ENCODE measurements around the gene SLC24A3. TPM values are rescaled to one million over a fixed set of nuclear protein-coding genes. Genes with fewer than 3 reads are reported as not detected.

The SLC24A3 gene
- total and polyA plus RNA-seq, 2 of the 13 experiments (the other 11 are each of a cell fraction or from before 2014, with no cell fraction given) = not detected

- TF ChIP-seq ZNF589 (CRISPR knock-in tag; conservative IDR thresholded peaks at IDR 0.05) (no peak), TAF15 (IDR thresholded peaks at IDR 0.05; ENCODE audit: low read depth, low read length, poor library complexity, severe bottlenecking) (no peak), RFX5 (IDR thresholded peaks at IDR 0.05; ENCODE audit: low read depth, low read length) (no peak), KAT2B (IDR thresholded peaks at IDR 0.05; ENCODE audit: borderline replicate concordance, low read depth, low read length) (no peak), YY1 (IDR thresholded peaks at IDR 0.05; ENCODE audit: insufficient read depth, insufficient replicate concordance, low read depth, low read length) (no peak), ETV5 (CRISPR knock-in tag; IDR thresholded peaks at IDR 0.05; ENCODE audit: borderline replicate concordance) (peak; percentile 64; the same call in 1 of the 2 replicates)
These were observed 448.5 kb downstream of the SLC24A3 start (continued) for GRCh38 chr20:19660808-19661378.

DNA sequence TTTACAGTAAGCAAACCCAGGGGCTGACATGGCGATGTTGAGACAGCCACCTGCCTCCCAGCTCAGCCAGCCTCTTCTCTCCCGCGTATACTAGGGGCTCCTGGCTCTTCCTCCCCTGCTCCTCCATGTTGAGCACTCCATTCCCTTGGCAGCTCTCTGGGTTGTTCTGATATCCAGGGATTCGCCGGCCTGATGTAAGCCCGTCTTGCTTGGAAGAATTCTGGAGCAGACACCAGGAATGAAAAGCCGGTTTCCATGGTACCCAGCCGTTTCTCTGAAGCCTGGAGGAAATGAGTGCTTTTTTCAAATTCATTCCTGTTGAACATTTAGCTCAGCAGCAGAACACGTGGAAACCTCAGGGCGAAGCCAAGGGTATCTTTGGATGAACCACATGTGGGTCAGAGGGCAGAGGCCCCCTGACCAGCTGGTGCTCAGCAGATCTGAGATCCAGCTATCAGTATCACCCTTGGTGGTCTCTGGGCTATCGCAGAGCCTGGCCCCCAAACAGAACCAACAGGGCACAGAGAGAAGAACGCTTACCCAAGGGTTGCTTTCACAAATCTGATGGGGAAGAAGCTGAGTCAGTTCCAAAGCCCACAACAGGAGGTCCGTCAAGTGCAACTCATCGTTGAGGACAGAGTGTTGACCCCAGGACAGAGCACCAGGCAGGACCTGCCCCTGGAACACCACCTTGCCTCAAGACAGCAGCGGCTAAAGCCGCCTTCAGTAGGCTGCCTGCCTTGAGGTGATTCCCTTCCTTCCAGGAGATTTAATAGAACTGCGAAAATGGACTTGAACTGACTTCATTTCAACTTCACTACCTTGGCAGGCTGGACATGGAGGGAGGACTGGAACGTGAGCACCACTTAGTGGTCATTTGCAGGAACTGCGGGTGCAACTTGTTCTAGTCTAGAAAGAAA is 449.5 kb downstream of the SLC24A3 start:
- Histone ChIP-seq H3K4me2 (ENCODE audit: low read depth, low read length) (peak overlapping the region; percentile 54), H4K20me1 (ENCODE audit: insufficient read depth, low read length) (no peaks in the 10 kb centered on the region), H3K4me1 (ENCODE audit: insufficient read depth, low read length) (peaks cover 32% of the 10 kb centered on the region), H3K36me3 (replicated peaks in 1 of 2; ENCODE audit: control insufficient read depth in 1 of 2, insufficient read depth in 2 of 2, low read length in 2 of 2) (no peaks in the 10 kb centered on the region), H3K9me3 (ENCODE audit: low read length) (no peaks in the 10 kb centered on the region), H2AFZ (ENCODE audit: low read length) (no peak overlapping the region), H3K27me3 (ENCODE audit: control insufficient read depth in 1 of 2, insufficient read depth in 2 of 2, low read length in 2 of 2) (peaks cover 0 to 20% of the 10 kb centered on the region in 2 experiments; a peak in 2 of 5 replicates), H3K4me3 (replicated peaks in 1 of 3; ENCODE audit: insufficient read depth in 1 of 3, low read depth in 2 of 3, low read length in 3 of 3) (no peak overlapping the region), H3K27ac (ENCODE audit: extremely low read length, insufficient read depth, low read length) (no peak overlapping the region), H3K79me2 (ENCODE audit: insufficient read depth, low read length) (no peaks in the 10 kb centered on the region), H3K9ac (ENCODE audit: insufficient read depth, low read depth, low read length) (no peak overlapping the region)
- in situ Hi-C loops (cut with HindIII; ENCODE audit: extremely low pct_ligation_motif_present, low pct_unique_long_range_greater_than_20kb) (loop anchor here (5.0 to 10.0 kb wide), 4 partner anchors 80 to 1027 kb away; no protein-coding TSS in a partner anchor), intact Hi-C loops (cut with micrococcal nuclease; ENCODE audit: unreplicated experiment) (loop anchor here (1.0 to 10.0 kb wide), 9 partner anchors 34 to 1247 kb away; no protein-coding TSS in a partner anchor)
- FAIRE-seq = peak; percentile 97
- 51% methylated on average over 19 of the region's 19 CpGs for WGBS (ENCODE audit: low lambda C conversion rate)
- DNase-seq (ENCODE audit: low spot score) = peak; percentile 62
- ATAC-seq = peak; percentile 80
- POLR2A ChIA-PET = no interaction called here
- BruUV-seq (replicated peaks) = no TSS peak
- CTCF ChIA-PET (ENCODE audit: low intra/inter-chr PET ratio, low total read pairs) = interaction anchor here (0.8 to 3.4 kb wide), 5 partner anchors 33 to 1248 kb away, joined by 3 to 88 read pairs (median 7); no protein-coding TSS in a partner anchor
- TF ChIP-seq TGIF2 (CRISPR knock-in tag; IDR thresholded peaks at IDR 0.05) (no peak), ZNF24 (IDR thresholded peaks at IDR 0.05) (no peak), NCOA2 (CRISPR knock-in tag; IDR thresholded peaks at IDR 0.05) (no peak), SRY (CRISPR knock-in tag; IDR thresholded peaks at IDR 0.05) (0 out of 2 replicates have a peak, but pooled peaks have one; percentile 45), SALL1 (CRISPR knock-in tag; IDR thresholded peaks at IDR 0.05) (peak; percentile 49), REPIN1 (CRISPR knock-in tag; IDR thresholded peaks at IDR 0.05; ENCODE audit: borderline replicate concordance, low read depth) (no peak), HNRNPL (IDR thresholded peaks at IDR 0.05; ENCODE audit: low read depth, low read length) (no peak), PHF8 (CRISPR knock-in tag; IDR thresholded peaks at IDR 0.05) (no peak), ZNF441 (CRISPR knock-in tag; IDR thresholded peaks at IDR 0.05; ENCODE audit: borderline replicate concordance) (no peak), ZNF891 (CRISPR knock-in tag; IDR thresholded peaks at IDR 0.05) (0 out of 2 replicates have a peak, but pooled peaks have one; percentile 40), IRX3 (CRISPR knock-in tag; IDR thresholded peaks at IDR 0.05; ENCODE audit: borderline replicate concordance, low read depth) (no peak)
- TF ChIP-seq, protein P1, sequence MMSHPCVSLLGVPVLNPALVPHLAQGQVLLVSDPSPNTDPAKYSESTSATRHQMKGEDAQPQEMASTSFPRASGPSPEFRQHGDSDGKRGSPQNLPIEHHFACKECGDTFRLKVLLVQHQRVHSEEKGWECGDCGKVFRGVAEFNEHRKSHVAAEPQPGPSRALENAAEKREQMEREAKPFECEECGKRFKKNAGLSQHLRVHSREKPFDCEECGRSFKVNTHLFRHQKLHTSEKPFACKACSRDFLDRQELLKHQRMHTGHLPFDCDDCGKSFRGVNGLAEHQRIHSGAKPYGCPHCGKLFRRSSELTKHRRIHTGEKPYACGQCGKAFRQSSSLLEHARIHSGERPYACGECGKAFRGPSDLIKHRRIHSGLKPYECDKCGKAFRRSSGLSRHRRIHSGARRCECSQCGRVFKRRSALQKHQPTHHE (CRISPR knock-in tag; IDR thresholded peaks at IDR 0.05; ENCODE audit: borderline replicate concordance) = no peak
- TF ChIP-seq, protein P2, sequence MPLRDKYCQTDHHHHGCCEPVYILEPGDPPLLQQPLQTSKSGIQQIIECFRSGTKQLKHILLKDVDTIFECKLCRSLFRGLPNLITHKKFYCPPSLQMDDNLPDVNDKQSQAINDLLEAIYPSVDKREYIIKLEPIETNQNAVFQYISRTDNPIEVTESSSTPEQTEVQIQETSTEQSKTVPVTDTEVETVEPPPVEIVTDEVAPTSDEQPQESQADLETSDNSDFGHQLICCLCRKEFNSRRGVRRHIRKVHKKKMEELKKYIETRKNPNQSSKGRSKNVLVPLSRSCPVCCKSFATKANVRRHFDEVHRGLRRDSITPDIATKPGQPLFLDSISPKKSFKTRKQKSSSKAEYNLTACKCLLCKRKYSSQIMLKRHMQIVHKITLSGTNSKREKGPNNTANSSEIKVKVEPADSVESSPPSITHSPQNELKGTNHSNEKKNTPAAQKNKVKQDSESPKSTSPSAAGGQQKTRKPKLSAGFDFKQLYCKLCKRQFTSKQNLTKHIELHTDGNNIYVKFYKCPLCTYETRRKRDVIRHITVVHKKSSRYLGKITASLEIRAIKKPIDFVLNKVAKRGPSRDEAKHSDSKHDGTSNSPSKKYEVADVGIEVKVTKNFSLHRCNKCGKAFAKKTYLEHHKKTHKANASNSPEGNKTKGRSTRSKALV (CRISPR knock-in tag; IDR thresholded peaks at IDR 0.05) = no peak
